Activated CD4-positive, alpha-beta T cell treated with anti-CD3 and anti-CD28 coated beads for 36 hours (primary cell): ENCODE measurements around the gene ZW10. TPM values are rescaled to one million over a fixed set of nuclear protein-coding genes. Genes with fewer than 3 reads are reported as not detected.

Experiments used
- ATAC-seq: fragments of 200-7000 bp; cut with Tn5 transposase; one replicate; pipeline ENCODE4 v1.10.0; 2021; ENCODE audit warnings: mild to moderate bottlenecking, moderate library complexity
- CTCF ChIA-PET: fragments of 350-600 bp; sonication (Branson Sonifier 250); formaldehyde crosslinking; loops from one replicate; lab custom pipeline; 2021; ENCODE audit warnings: antibody characterized with exemption; lab: Charles Lee
- POLR2A ChIA-PET: fragments of 350-600 bp; sonication (Branson Sonifier 250); formaldehyde crosslinking; loops from one replicate; lab custom pipeline; 2021; ENCODE audit warnings: antibody characterized with exemption, inconsistent platforms; lab: Charles Lee
- DNase-seq: peaks from one replicate; pipeline ENCODE4 v3.0.0-alpha.2; 2020
- H3K27ac Mint-ChIP-seq: one replicate; pipeline ENCODE4 v1.8.0; 2021; ENCODE audit warnings: mixed read lengths
- H3K27me3 Mint-ChIP-seq: one replicate; pipeline ENCODE4 v1.8.0; 2021; ENCODE audit warnings: mixed read lengths
- H3K36me3 Mint-ChIP-seq: one replicate; pipeline ENCODE4 v1.8.0; 2021; ENCODE audit warnings: low read depth, mixed read lengths
- H3K4me1 Mint-ChIP-seq: one replicate; pipeline ENCODE4 v1.8.0; 2021; ENCODE audit warnings: mixed read lengths
- H3K4me3 Mint-ChIP-seq: one replicate; pipeline ENCODE4 v1.8.0; 2021; ENCODE audit warnings: mild to moderate bottlenecking, moderate library complexity, mixed read lengths
- H3K9me3 Mint-ChIP-seq: one replicate; pipeline ENCODE4 v1.8.0; 2021; ENCODE audit warnings: low read depth, mixed read lengths
- intact Hi-C, 2 experiments: fragments of 100-400 bp; cut with DNase I in 1 of 2; cut with micrococcal nuclease in 1 of 2; formaldehyde crosslinking; loops; one replicate each; pipeline versions ENCODE4 v1.14.2 to v1.15.1; 2022 to 2024; cut with DNase I, micrococcal nuclease
- total RNA-seq, 2 experiments: library from RNA; stranded (reverse); gene quantifications; one replicate each; pipeline ENCODE4 v1.2.3, GENCODE V29; 2021

ZW10 gene
- total RNA-seq, 2 experiments from 2014 or later: 16.9 to 18.5 TPM

- no peak for DNase-seq
- Mint-ChIP-seq H3K27ac (no peak overlapping the region), H3K4me1 (no peaks in the 10 kb centered on the region), H3K36me3 (peaks cover 23% of the 10 kb centered on the region), H3K9me3 (no peaks in the 10 kb centered on the region), H3K4me3 (no peak overlapping the region), H3K27me3 (no peaks in the 10 kb centered on the region)
- ChIA-PET POLR2A (no interaction called here), CTCF (interaction anchor here (1.8 kb wide), 1 partner anchor 20 kb away, joined by 5 read pairs; the partner anchor contains the start of gene ZW10)
- ATAC-seq: no peak
- intact Hi-C loops: no loop called here
These were observed 20.6 kb downstream of the ZW10 start for GRCh38 chr11:113752932-113753331.

- H3K9me3 Mint-ChIP-seq: no peaks in the 10 kb centered on the region
- H3K4me1 Mint-ChIP-seq: peaks cover 7% of the 10 kb centered on the region
- no peak overlapping the region for H3K27ac Mint-ChIP-seq
- ChIA-PET CTCF (no interaction called here), POLR2A (no interaction called here)
- no peak for DNase-seq
- H3K36me3 Mint-ChIP-seq: peaks cover 50% of the 10 kb centered on the region
- intact Hi-C loops: no loop called here
- ATAC-seq: peak; percentile 94
- H3K4me3 Mint-ChIP-seq: no peak overlapping the region
- H3K27me3 Mint-ChIP-seq: no peaks in the 10 kb centered on the region
These were observed 37.2 kb downstream of the ZW10 start for GRCh38 chr11:113736323-113736722.

GRCh38 chr11:113732092-113732491, 41.4 kb downstream of the ZW10 start:
- ChIA-PET CTCF (interaction anchor here (0.6 kb wide), 1 partner anchor 8 kb away, joined by 4 read pairs; no protein-coding TSS in a partner anchor), POLR2A (no interaction called here)
- no peaks in the 10 kb centered on the region for H3K27me3 Mint-ChIP-seq
- no peak overlapping the region for H3K4me3 Mint-ChIP-seq
- H3K9me3 Mint-ChIP-seq: no peaks in the 10 kb centered on the region
- H3K27ac Mint-ChIP-seq: no peak overlapping the region
- peaks cover 7% of the 10 kb centered on the region for H3K4me1 Mint-ChIP-seq
- H3K36me3 Mint-ChIP-seq: peaks cover 34% of the 10 kb centered on the region
- intact Hi-C loops: loop anchor here in 1 of 2 experiments (5.0 kb wide), 1 partner anchor 425 kb away; no protein-coding TSS in a partner anchor
- ATAC-seq: no peak
- DNase-seq: no peak

DNA sequence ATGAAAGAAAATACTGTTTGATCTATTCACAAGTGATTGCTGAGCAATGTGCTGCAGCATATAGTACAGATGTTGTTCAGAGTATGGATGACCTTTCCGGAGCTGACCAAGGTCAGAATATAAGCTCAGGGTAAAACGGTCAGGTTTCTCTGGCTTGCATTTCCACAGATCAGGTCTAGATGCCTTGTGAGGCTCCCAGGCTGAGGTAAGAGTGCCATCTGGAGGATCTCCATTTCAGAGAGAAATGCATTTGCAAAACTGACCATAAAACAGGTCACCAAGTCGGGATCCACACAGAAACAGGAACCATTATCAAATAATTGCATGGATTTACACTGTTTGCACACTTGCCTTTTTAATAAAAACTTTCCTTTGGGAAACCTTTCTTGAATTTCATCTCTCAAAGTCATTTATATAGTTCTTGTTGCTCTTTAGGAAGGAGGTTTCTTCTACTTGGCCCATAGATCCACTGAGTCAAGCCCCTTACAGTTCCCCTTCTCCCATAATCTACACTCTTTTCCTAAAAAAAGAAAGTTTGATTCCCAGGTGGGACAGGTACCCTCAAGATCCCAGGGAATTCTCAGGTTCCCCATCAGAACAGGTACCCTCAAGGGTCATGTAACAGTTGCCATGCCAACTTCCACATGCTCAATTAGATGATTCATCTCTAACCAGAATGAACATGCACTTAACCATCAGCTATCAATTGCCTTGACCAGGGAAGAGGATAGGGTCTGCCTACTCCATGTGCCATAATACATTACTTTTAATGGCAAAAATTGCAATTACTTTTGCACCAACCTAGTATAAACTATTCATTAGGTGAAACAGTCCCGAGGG, 42.4 kb downstream of the ZW10 start:
- Mint-ChIP-seq H3K4me3 (no peak overlapping the region), H3K27me3 (no peaks in the 10 kb centered on the region), H3K27ac (no peak overlapping the region), H3K36me3 (peaks cover 25% of the 10 kb centered on the region), H3K9me3 (no peaks in the 10 kb centered on the region), H3K4me1 (peaks cover 1% of the 10 kb centered on the region)
- ATAC-seq (no peak), DNase-seq (peak; percentile 22)
- ChIA-PET CTCF (interaction anchor here (0.6 to 1.8 kb wide), 3 partner anchors 9 to 109 kb away, joined by 3 to 9 read pairs (median 4); no protein-coding TSS in a partner anchor), POLR2A (no interaction called here)
- intact Hi-C loops: loop anchor here (1.0 to 5.0 kb wide), 2 partner anchors 424 to 426 kb away; no protein-coding TSS in a partner anchor

- H3K4me1 Mint-ChIP-seq: no peaks in the 10 kb centered on the region
- DNase-seq: no peak
- no peaks in the 10 kb centered on the region for H3K9me3 Mint-ChIP-seq
- peaks cover 19% of the 10 kb centered on the region for H3K36me3 Mint-ChIP-seq
- H3K4me3 Mint-ChIP-seq: no peak overlapping the region
- no peaks in the 10 kb centered on the region for H3K27me3 Mint-ChIP-seq
- H3K27ac Mint-ChIP-seq: no peak overlapping the region
- ChIA-PET CTCF (interaction anchor here (0.7 to 1.8 kb wide), 3 partner anchors 12 to 1537 kb away, joined by 3 to 9 read pairs (median 3); no protein-coding TSS in a partner anchor), POLR2A (no interaction called here)
- intact Hi-C loops: no loop called here
- ATAC-seq: no peak
These were observed 44.0 kb downstream of the ZW10 start for GRCh38 chr11:113729456-113729855.

DNA sequence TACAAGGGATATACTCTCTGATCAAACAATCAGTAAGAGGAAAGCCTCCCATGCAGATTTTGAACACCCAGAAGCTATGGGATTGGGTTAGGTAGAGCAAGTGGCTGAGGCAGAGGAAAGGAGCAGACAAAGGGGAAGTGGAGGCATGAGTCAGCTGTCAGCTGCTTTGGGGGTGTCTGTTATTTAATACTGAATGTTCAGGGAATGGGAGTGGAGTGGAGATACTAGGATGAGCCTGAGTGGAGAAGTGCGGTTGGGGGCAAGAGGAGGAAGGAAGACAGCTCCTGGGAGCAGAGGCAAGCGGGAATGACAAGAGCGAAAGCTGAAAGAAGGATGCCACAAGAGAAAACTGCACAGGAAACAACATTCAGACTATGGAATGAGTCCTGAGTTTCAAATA, 44.7 kb downstream of the ZW10 start:
- H3K4me3 Mint-ChIP-seq: no peak overlapping the region
- DNase-seq (no peak), ATAC-seq (no peak)
- no peaks in the 10 kb centered on the region for H3K4me1 Mint-ChIP-seq
- POLR2A ChIA-PET: no interaction called here
- CTCF ChIA-PET: interaction anchor here (0.5 kb wide), 1 partner anchor 1765 kb away, joined by 4 read pairs; no protein-coding TSS in a partner anchor
- no peaks in the 10 kb centered on the region for H3K9me3 Mint-ChIP-seq
- no peaks in the 10 kb centered on the region for H3K27me3 Mint-ChIP-seq
- H3K27ac Mint-ChIP-seq: no peak overlapping the region
- intact Hi-C loops: no loop called here
- H3K36me3 Mint-ChIP-seq: peaks cover 13% of the 10 kb centered on the region

DNA sequence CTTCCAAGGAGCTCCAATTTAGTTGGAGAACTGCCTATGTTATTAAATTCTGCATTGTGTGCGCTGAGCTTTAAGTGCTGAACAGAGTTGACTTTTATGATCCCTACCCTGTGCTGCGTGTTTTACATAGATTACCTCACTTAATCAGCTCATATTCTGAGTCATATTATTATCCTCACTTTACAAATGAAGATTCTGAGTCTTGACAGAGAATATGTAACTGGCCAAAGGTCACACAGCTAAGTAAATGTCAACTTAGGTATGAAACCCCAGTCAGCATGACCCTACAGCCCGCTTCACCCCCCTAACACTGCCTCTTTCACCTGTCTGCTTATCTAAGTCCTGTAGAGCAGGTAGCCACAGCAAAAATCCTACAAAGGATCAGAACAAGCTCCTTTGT, 47.6 kb downstream of the ZW10 start:
- H3K4me3 Mint-ChIP-seq: no peak overlapping the region
- H3K9me3 Mint-ChIP-seq: no peaks in the 10 kb centered on the region
- CTCF ChIA-PET: interaction anchor here (0.6 to 1.2 kb wide), 3 partner anchors 13 to 70 kb away, joined by 3 to 6 read pairs (median 4); partner anchors contain the start of gene TMPRSS5
- POLR2A ChIA-PET: no interaction called here
- no peaks in the 10 kb centered on the region for H3K27me3 Mint-ChIP-seq
- DNase-seq (no peak), ATAC-seq (no peak)
- intact Hi-C loops: no loop called here
- H3K27ac Mint-ChIP-seq: no peak overlapping the region
- H3K4me1 Mint-ChIP-seq: no peaks in the 10 kb centered on the region
- peaks cover 3% of the 10 kb centered on the region for H3K36me3 Mint-ChIP-seq

DNA sequence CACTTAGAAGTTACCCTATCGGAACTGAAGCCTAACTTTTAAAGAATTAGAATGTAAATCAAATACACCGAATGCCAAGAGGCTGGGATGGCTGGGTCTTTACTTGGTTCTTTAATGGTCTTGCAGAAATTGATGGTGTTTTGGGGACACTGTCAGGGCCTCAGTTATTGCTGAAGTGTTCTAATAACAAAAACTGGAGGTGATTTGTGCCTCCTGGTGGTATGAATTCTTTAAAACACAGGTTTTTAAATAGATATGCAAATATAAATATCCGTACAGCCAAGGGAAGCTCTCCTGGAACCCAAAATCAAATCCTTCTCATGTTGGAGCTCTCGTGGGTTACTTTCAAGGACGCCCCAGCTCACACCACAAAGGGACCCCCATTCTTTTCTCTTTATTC, 48.1 kb downstream of the ZW10 start:
- Mint-ChIP-seq H3K4me1 (no peaks in the 10 kb centered on the region), H3K9me3 (no peaks in the 10 kb centered on the region), H3K27ac (no peak overlapping the region), H3K27me3 (no peaks in the 10 kb centered on the region), H3K4me3 (no peak overlapping the region), H3K36me3 (peaks cover 4% of the 10 kb centered on the region)
- ChIA-PET CTCF (interaction anchor here (1.1 kb wide), 1 partner anchor 14 kb away, joined by 6 read pairs; no protein-coding TSS in a partner anchor), POLR2A (no interaction called here)
- intact Hi-C loops: no loop called here
- DNase-seq (no peak), ATAC-seq (no peak)

GRCh38 chr11:113724778-113725177, 48.7 kb downstream of the ZW10 start:
- no peak overlapping the region for H3K27ac Mint-ChIP-seq
- no peaks in the 10 kb centered on the region for H3K4me1 Mint-ChIP-seq
- ChIA-PET CTCF (no interaction called here), POLR2A (no interaction called here)
- intact Hi-C loops: no loop called here
- no peak overlapping the region for H3K4me3 Mint-ChIP-seq
- peaks cover 4% of the 10 kb centered on the region for H3K36me3 Mint-ChIP-seq
- H3K27me3 Mint-ChIP-seq: no peaks in the 10 kb centered on the region
- no peaks in the 10 kb centered on the region for H3K9me3 Mint-ChIP-seq
- DNase-seq (no peak), ATAC-seq (no peak)

DNA sequence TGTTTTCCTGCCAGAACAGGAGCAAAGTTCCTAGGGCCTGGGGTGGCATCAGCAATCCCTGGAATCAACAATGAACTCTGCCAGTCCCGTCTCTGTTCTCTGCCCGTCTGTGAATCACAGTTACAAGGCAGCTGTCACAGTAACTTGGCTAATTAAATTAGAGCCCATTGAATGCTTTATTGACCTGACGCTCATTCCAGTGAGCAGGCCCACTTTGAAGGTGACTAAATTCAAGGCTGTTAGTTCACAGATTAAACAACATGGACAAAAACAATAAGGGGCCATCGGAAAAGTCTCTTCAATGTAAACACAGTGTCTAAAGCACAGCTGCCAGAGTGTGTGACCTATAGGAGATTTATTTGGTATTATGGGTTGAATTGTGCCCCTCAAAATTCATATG, 49.7 kb downstream of the ZW10 start:
- intact Hi-C loops: no loop called here
- Mint-ChIP-seq H3K27me3 (no peaks in the 10 kb centered on the region), H3K4me1 (no peaks in the 10 kb centered on the region), H3K27ac (no peak overlapping the region), H3K36me3 (peaks cover 6% of the 10 kb centered on the region), H3K9me3 (no peaks in the 10 kb centered on the region), H3K4me3 (no peak overlapping the region)
- ChIA-PET POLR2A (no interaction called here), CTCF (interaction anchor here (0.7 kb wide), 1 partner anchor 134 kb away, joined by 3 read pairs; no protein-coding TSS in a partner anchor)
- no peak for ATAC-seq
- no peak for DNase-seq

DNA sequence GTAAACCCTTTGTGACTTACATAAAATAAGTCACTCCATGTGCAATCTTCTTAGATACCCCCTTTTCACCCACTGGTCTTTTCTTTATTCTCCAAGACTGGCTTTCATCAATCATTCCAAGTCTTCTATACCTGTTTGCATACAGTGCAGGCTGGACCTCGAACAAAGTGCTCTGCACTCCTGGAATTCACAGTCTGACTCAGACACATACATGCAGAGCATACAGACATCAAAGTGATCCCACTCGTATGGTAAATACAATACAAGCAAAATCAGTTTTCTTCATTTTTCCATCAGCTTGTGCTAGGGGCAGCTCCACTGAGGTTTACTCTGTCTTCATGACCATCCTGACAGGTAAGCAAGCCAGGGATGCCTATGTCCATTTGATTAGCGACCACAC, 50.6 kb downstream of the ZW10 start:
- ChIA-PET CTCF (interaction anchor here (0.6 to 0.7 kb wide), 2 partner anchors 135 to 1187 kb away, joined by 3 read pairs; no protein-coding TSS in a partner anchor), POLR2A (no interaction called here)
- H3K4me3 Mint-ChIP-seq: no peak overlapping the region
- intact Hi-C loops: no loop called here
- no peaks in the 10 kb centered on the region for H3K9me3 Mint-ChIP-seq
- H3K36me3 Mint-ChIP-seq: peaks cover 6% of the 10 kb centered on the region
- no peak overlapping the region for H3K27ac Mint-ChIP-seq
- H3K27me3 Mint-ChIP-seq: no peaks in the 10 kb centered on the region
- ATAC-seq (no peak), DNase-seq (no peak)
- H3K4me1 Mint-ChIP-seq: no peaks in the 10 kb centered on the region
